Measurements from ENCODE around the gene ZC3H12A. TPM values are rescaled to one million over a fixed set of nuclear protein-coding genes. Genes with fewer than 3 reads are reported as not detected.

ZC3H12A gene
- total RNA-seq, 1 donor from 2014 or later: 51.6 TPM

DNA sequence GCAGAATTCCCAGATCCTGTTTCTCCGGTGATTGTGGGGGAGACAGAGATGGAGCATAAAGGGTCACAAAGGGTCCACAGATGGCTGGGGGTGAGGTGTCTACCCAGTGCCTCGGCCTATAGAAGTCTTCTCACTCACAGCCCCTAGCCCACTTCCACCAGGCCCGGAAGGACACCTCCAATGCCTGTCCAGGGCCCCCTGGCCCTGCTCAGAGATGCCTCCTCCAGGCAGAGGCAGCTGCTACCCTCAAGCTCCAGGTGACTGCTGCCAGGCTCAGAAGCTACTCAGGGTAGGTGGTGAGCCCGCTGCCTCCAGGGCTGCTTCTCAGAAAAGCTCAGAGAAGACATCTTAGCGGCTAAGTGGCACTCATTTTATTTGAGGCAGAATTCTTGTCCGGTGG lies 22.0 kb upstream of the ZC3H12A start:
- H3K4me3 ChIP-seq: no peak overlapping the region
- H3K27me3 ChIP-seq: no peaks in the 10 kb centered on the region
- intact Hi-C loops (cut with DNase I): loop anchor here (5.0 to 10.0 kb wide), 2 partner anchors 35 to 232 kb away; no protein-coding TSS in a partner anchor
- H3K36me3 ChIP-seq: no peaks in the 10 kb centered on the region
- TF ChIP-seq POLR2AphosphoS5 (IDR thresholded peaks at IDR 0.05; ENCODE audit: insufficient read depth in 1 of 2, low read depth in 1 of 2) (no peak), POLR2A (IDR thresholded peaks at IDR 0.05) (no peak)
- TF ChIP-seq, protein P1, sequence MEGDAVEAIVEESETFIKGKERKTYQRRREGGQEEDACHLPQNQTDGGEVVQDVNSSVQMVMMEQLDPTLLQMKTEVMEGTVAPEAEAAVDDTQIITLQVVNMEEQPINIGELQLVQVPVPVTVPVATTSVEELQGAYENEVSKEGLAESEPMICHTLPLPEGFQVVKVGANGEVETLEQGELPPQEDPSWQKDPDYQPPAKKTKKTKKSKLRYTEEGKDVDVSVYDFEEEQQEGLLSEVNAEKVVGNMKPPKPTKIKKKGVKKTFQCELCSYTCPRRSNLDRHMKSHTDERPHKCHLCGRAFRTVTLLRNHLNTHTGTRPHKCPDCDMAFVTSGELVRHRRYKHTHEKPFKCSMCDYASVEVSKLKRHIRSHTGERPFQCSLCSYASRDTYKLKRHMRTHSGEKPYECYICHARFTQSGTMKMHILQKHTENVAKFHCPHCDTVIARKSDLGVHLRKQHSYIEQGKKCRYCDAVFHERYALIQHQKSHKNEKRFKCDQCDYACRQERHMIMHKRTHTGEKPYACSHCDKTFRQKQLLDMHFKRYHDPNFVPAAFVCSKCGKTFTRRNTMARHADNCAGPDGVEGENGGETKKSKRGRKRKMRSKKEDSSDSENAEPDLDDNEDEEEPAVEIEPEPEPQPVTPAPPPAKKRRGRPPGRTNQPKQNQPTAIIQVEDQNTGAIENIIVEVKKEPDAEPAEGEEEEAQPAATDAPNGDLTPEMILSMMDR (IDR thresholded peaks at IDR 0.05): no peak
- H3K9me3 ChIP-seq: no peaks in the 10 kb centered on the region
- no peak overlapping the region for H3K27ac ChIP-seq
- peaks cover 10% of the 10 kb centered on the region for H3K4me1 ChIP-seq
- no peak for DNase-seq (ENCODE audit: extremely low spot score in 2 of 2)

DNA sequence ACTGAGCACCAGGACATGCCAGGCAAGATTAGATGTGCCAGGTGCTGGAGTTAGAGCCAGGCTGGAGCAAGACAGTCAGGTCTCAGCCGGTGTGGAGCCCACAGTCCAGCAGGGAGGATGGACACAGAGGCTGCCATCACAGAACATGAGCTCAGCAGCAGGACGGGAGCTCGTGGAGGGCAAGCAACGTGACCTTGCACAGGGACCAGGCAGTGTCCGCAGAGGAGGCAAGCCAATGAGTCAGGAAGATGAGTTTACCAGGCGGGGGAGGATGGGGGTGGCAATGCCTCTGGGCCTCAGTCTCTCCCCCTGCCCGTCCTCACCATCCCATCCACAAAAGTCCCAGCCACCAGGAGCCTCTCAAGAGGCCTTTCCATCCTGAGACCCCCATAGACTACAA lies 20.7 kb upstream of the ZC3H12A start:
- peaks cover 10% of the 10 kb centered on the region for H3K4me1 ChIP-seq
- H3K27ac ChIP-seq: no peak overlapping the region
- H3K36me3 ChIP-seq: no peaks in the 10 kb centered on the region
- intact Hi-C loops (cut with DNase I): loop anchor here (5.0 to 10.0 kb wide), 2 partner anchors 34 to 231 kb away; no protein-coding TSS in a partner anchor
- DNase-seq (ENCODE audit: extremely low spot score in 2 of 2): no peak
- H3K9me3 ChIP-seq: no peaks in the 10 kb centered on the region
- TF ChIP-seq POLR2A (IDR thresholded peaks at IDR 0.05) (no peak), POLR2AphosphoS5 (IDR thresholded peaks at IDR 0.05; ENCODE audit: insufficient read depth in 1 of 2, low read depth in 1 of 2) (no peak)
- TF ChIP-seq, protein P1 (IDR thresholded peaks at IDR 0.05): no peak
- H3K4me3 ChIP-seq: no peak overlapping the region
- no peaks in the 10 kb centered on the region for H3K27me3 ChIP-seq

DNA sequence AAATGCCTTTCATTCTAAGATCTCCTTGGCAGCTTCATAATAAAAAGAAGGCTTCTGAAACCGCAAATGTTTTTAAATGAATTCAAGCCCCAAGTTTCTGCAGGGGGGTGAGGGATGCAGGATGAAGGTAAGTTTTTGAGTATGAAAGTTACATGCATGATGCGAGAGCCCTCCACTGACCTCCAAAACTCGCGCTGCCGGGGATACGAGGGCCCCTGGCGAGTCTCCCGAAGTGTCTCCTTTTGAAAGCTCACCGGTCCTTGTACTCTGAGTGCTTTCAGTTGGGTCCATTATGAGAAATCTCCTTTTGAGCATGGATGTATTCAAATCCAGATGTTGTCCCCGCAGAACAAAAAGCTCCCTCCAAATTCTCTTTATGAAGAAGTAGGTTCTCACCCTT lies 18.9 kb upstream of the ZC3H12A start:
- DNase-seq (ENCODE audit: extremely low spot score in 2 of 2): no peak
- H3K27ac ChIP-seq: peak overlapping the region; percentile 62
- no peaks in the 10 kb centered on the region for H3K36me3 ChIP-seq
- no peaks in the 10 kb centered on the region for H3K27me3 ChIP-seq
- H3K9me3 ChIP-seq: no peaks in the 10 kb centered on the region
- TF ChIP-seq POLR2AphosphoS5 (IDR thresholded peaks at IDR 0.05; ENCODE audit: insufficient read depth in 1 of 2, low read depth in 1 of 2) (no peak), POLR2A (IDR thresholded peaks at IDR 0.05) (no peak)
- TF ChIP-seq, protein P1 (IDR thresholded peaks at IDR 0.05): no peak
- intact Hi-C loops (cut with DNase I): loop anchor here (10.0 kb wide), 1 partner anchor 229 kb away; no protein-coding TSS in a partner anchor
- H3K4me1 ChIP-seq: peaks cover 10% of the 10 kb centered on the region
- no peak overlapping the region for H3K4me3 ChIP-seq

DNA sequence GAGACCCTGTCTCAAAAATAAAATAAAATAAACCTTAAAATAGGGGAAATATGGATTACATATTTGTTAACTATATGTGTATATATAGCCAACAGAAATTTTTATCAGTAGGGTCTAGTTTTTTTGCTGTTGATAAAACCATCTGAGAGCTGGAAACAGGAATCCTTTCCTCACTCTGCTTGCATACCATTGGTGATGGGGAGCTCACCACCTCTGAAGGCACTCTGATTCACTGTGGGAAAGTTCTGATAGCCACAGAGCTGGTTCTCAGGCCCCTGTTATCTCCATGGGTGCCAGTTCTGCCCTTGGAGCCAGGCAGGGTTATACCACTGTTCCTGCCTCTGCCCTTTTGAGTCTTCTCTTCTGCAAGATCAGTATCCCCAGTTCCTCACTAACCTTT lies 17.8 kb upstream of the ZC3H12A start:
- intact Hi-C loops (cut with DNase I): loop anchor here (10.0 kb wide), 1 partner anchor 228 kb away; no protein-coding TSS in a partner anchor
- no peak for TF ChIP-seq POLR2A (IDR thresholded peaks at IDR 0.05)
- TF ChIP-seq, protein P1 (IDR thresholded peaks at IDR 0.05): no peak
- TF ChIP-seq POLR2AphosphoS5 (IDR thresholded peaks at IDR 0.05; ENCODE audit: insufficient read depth in 1 of 2, low read depth in 1 of 2): no peak

DNA sequence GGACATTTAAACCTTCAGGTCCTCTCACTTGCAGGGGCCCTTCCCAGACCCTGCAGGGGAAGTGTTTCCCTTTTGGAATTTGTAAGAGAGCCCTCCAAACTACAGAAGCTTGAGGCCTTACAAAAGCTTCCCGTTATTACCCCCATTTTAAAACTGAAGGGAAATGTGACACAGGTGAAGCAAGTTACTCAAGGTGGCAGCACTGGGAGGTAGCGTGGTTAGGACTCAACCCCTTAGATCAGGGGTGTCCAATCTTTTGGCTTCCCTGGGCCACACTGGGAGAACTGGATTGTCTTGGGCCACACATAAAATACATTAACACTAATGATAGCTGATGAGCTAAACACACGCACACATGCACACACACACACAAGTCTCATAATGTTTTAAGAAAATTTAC lies 15.8 kb upstream of the ZC3H12A start:
- Histone ChIP-seq H3K9me3 (no peaks in the 10 kb centered on the region), H3K27ac (no peak overlapping the region), H3K36me3 (no peaks in the 10 kb centered on the region), H3K4me3 (no peak overlapping the region), H3K4me1 (peaks cover 10% of the 10 kb centered on the region), H3K27me3 (no peaks in the 10 kb centered on the region)
- intact Hi-C loops (cut with DNase I): loop anchor here (10.0 kb wide), 1 partner anchor 226 kb away; no protein-coding TSS in a partner anchor
- no peak for DNase-seq (ENCODE audit: extremely low spot score in 2 of 2)
- TF ChIP-seq, protein P1 (IDR thresholded peaks at IDR 0.05): no peak
- TF ChIP-seq POLR2AphosphoS5 (IDR thresholded peaks at IDR 0.05; ENCODE audit: insufficient read depth in 1 of 2, low read depth in 1 of 2) (no peak), POLR2A (IDR thresholded peaks at IDR 0.05) (no peak)

More for the DNA sequence above, 17.8 kb upstream of the ZC3H12A start:
- no peak for DNase-seq (ENCODE audit: extremely low spot score in 2 of 2)
- Histone ChIP-seq H3K27ac (no peak overlapping the region), H3K9me3 (no peaks in the 10 kb centered on the region), H3K4me3 (no peak overlapping the region), H3K27me3 (no peaks in the 10 kb centered on the region), H3K36me3 (no peaks in the 10 kb centered on the region), H3K4me1 (peaks cover 10% of the 10 kb centered on the region)

All from vagina (tissue), 2 donors.